GM23248 (cell line): ENCODE data around the gene AP1G2.

Experiments
- EZH2 ChIP-seq: fragments of 200-600 bp; sonication (generic); IDR thresholded peaks from 2 replicates; pipeline ENCODE4 v1.6.1; 2018; ENCODE audit warnings: antibody characterized with exemption, mild to moderate bottlenecking; ENCODE audit not compliant: insufficient read depth, poor library complexity, severe bottlenecking
- EZH2phosphoT487 ChIP-seq: fragments of 200-600 bp; sonication (generic); IDR thresholded peaks from 2 replicates; pipeline ENCODE4 v1.6.1; 2018; ENCODE audit warnings: antibody characterized with exemption, moderate library complexity, mild to moderate bottlenecking, low read depth; ENCODE audit not compliant: insufficient read depth

DNA sequence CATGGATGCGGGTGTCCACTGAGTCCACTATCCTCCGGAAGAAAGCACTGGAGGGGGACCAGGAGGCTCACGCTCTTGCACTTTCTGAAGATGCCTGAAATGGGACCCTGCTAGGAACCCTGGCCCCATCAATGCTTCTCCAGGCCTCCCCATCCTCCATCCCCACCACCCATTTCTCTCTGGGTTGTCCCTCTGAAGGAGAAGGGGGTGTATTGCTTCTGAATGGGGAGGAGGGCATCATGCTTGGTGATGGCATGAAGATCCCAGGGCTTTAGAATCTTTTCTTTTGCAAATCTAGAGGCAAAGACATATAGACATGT lies 11.7 kb upstream of the AP1G2 start:
- TF ChIP-seq EZH2 (no peak), EZH2phosphoT487 (no peak)
